PC-3 (cell line): ENCODE results near the gene TSEN54. TPM values are rescaled to one million over a fixed set of nuclear protein-coding genes. Genes with fewer than 3 reads are reported as not detected.

ENCODE experiments used
- ATAC-seq: fragments of 200-7000 bp; cut with Tn5 transposase; 2 replicates; pipeline ENCODE4 v1.9.1; 2020; ENCODE audit warnings: mild to moderate bottlenecking, moderate library complexity
- BruUV-seq: library from RNA; stranded (reverse); fragments of 400-500 nt; replicated peaks from 2 replicates; lab custom pipeline; 2021; lab: Mats Ljungman, UMichigan
- CTCF ChIA-PET: fragments of 300-600 bp; sonication (Branson Sonifier 250); formaldehyde crosslinking; loops from one replicate; lab custom pipeline; 2022; ENCODE audit warnings: antibody characterized with exemption; lab: Charles Lee
- POLR2A ChIA-PET: fragments of 300-600 bp; sonication (Branson Sonifier 250); formaldehyde crosslinking; loops from one replicate; lab custom pipeline; 2022; ENCODE audit warnings: antibody characterized with exemption; ENCODE audit not compliant: unreplicated experiment; lab: Charles Lee
- DNase-seq: peaks from one replicate; pipeline ENCODE4 v3.0.0-alpha.2; 2015
- H2AFZ ChIP-seq: fragments of 300-600 bp; sonication (generic); 2 replicates; pipeline ENCODE4 v1.6.0; 2016; ENCODE audit warnings: antibody characterized with exemption, low read length
- H3F3A ChIP-seq: fragments of 300-600 bp; sonication (generic); one replicate; pipeline ENCODE4 v1.6.0; 2017; ENCODE audit warnings: antibody characterized with exemption, low read length, control low read depth, mild to moderate bottlenecking; ENCODE audit not compliant: unreplicated experiment
- H3K27ac ChIP-seq: fragments of 300-600 bp; sonication (generic); 2 replicates; pipeline ENCODE4 v1.5.1; 2016; ENCODE audit warnings: mild to moderate bottlenecking, low read length
- H3K27me3 ChIP-seq: fragments of 300-600 bp; sonication (generic); 2 replicates; pipeline ENCODE4 v1.6.1; 2016; ENCODE audit warnings: low read length, mixed read lengths
- H3K36me3 ChIP-seq: fragments of 300-600 bp; sonication (generic); 2 replicates; pipeline ENCODE4 v1.6.1; 2016; ENCODE audit warnings: low read depth, mixed run types, low read length, mixed read lengths
- H3K4me1 ChIP-seq: fragments of 300-600 bp; sonication (generic); 2 replicates; pipeline ENCODE4 v1.5.1; 2016; ENCODE audit warnings: low read length; ENCODE audit not compliant: insufficient read depth
- H3K4me2 ChIP-seq: fragments of 300-600 bp; sonication (generic); 2 replicates; pipeline ENCODE4 v1.6.0; 2016; ENCODE audit warnings: low read length
- H3K4me3 ChIP-seq: fragments of 300-600 bp; sonication (generic); 2 replicates; pipeline ENCODE4 v1.5.1; 2016; ENCODE audit warnings: mild to moderate bottlenecking, low read length, mixed read lengths
- H3K79me2 ChIP-seq: fragments of 300-600 bp; sonication (generic); 2 replicates; pipeline ENCODE4 v1.6.1; 2017; ENCODE audit warnings: low read length, mixed read lengths
- H3K9ac ChIP-seq: fragments of 300-600 bp; sonication (generic); 2 replicates; pipeline ENCODE4 v1.6.0; 2016; ENCODE audit warnings: mild to moderate bottlenecking, low read length
- H3K9me2 ChIP-seq: fragments of 300-600 bp; sonication (generic); replicated peaks from 2 replicates; pipeline ENCODE4 v1.6.1; 2016; ENCODE audit warnings: mixed run types, low read length, mixed read lengths
- H3K9me3 ChIP-seq: fragments of 300-600 bp; sonication (generic); 2 replicates; pipeline ENCODE4 v1.6.1; 2016; ENCODE audit warnings: low read length, mixed read lengths
- H4K20me1 ChIP-seq: fragments of 300-600 bp; sonication (generic); 2 replicates; pipeline ENCODE4 v1.6.1; 2016; ENCODE audit warnings: low read length, mixed read lengths
- EZH2 ChIP-seq: fragments of 300-600 bp; sonication (generic); IDR thresholded peaks from one replicate; pipeline ENCODE4 v1.6.1; 2017; ENCODE audit warnings: antibody characterized with exemption, mild to moderate bottlenecking, low read length; ENCODE audit not compliant: unreplicated experiment
- EZH2phosphoT487 ChIP-seq: fragments of 300-600 bp; sonication (generic); IDR thresholded peaks from 2 replicates; pipeline ENCODE4 v1.6.1; 2018; ENCODE audit warnings: mild to moderate bottlenecking, antibody characterized with exemption, low read length, borderline replicate concordance
- intact Hi-C: fragments of 100-400 bp; cut with micrococcal nuclease; formaldehyde crosslinking; loops from 2 replicates; pipeline ENCODE4 v1.9.0; 2023
- total RNA-seq: library from RNA; depleted of rRNA; stranded (reverse); fragments of >200 nt; gene quantifications from 2 replicates; pipeline ENCODE4 v1.2.3, GENCODE V29; 2014
- TF ChIP-seq, protein P1 (sequence below): fragments of 300-600 bp; sonication (generic); conservative IDR thresholded peaks from 2 replicates; pipeline ENCODE4 v1.5.1; 2017; ENCODE audit warnings: antibody characterized with exemption, low read depth, mild to moderate bottlenecking, low read length

Gene TSEN54
- total RNA-seq, 1 experiment from 2014 or later = 61.6 TPM

DNA sequence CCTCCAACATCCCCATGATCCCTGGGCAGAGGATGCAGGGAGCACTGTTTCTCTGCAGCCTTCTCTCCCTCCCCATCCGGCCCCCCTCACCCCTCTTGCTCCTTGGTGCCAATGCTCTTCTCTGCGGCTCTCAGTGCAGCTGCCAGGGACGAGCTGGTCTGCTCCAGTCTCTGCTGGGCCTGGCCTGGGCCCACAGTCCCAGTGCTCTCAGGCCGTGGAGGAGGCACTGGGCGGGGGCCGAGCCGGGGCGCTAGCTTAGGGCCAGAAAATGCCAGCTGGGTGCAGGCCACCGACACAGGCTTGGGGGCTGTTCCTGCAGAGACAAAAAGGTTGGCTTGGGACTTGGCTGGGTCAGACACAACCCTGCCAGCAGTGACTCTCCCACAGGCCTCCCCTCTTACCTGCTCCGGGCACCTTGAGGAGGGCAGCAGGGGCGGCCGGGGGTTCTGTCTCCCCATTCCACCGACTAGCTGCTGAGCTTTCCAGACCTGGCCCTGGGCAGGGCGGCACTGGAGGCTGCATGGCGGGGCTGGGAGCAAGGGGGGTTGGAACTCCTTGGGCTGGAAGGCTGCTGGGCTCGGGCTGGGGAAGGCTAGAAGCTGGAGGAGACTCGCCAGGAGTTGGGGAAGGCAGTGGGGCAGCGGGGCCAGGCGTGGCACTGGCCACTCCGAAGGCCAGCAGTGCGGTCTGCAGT lies 14.8 kb upstream of the TSEN54 start:
- H3K4me1 ChIP-seq = no peaks in the 10 kb centered on the region
- no peaks in the 10 kb centered on the region for H3K79me2 ChIP-seq
- TF ChIP-seq, protein P1, sequence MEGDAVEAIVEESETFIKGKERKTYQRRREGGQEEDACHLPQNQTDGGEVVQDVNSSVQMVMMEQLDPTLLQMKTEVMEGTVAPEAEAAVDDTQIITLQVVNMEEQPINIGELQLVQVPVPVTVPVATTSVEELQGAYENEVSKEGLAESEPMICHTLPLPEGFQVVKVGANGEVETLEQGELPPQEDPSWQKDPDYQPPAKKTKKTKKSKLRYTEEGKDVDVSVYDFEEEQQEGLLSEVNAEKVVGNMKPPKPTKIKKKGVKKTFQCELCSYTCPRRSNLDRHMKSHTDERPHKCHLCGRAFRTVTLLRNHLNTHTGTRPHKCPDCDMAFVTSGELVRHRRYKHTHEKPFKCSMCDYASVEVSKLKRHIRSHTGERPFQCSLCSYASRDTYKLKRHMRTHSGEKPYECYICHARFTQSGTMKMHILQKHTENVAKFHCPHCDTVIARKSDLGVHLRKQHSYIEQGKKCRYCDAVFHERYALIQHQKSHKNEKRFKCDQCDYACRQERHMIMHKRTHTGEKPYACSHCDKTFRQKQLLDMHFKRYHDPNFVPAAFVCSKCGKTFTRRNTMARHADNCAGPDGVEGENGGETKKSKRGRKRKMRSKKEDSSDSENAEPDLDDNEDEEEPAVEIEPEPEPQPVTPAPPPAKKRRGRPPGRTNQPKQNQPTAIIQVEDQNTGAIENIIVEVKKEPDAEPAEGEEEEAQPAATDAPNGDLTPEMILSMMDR = no peak
- TF ChIP-seq EZH2phosphoT487 (no peak), EZH2 (no peak)
- peaks cover 25% of the 10 kb centered on the region; the same call in 1 of the 2 replicates for H3K36me3 ChIP-seq
- no peaks in the 10 kb centered on the region for H3K9me3 ChIP-seq
- H3K27me3 ChIP-seq = no peaks in the 10 kb centered on the region
- no peak overlapping the region for H3K9ac ChIP-seq
- CTCF ChIA-PET = interaction anchor here (0.5 kb wide), 1 partner anchor 188 kb away, joined by 3 read pairs; no protein-coding TSS in a partner anchor
- POLR2A ChIA-PET = no interaction called here
- BruUV-seq = no TSS peak
- ATAC-seq (no peak), DNase-seq (no peak)
- intact Hi-C loops = no loop called here
- H3K9me2 ChIP-seq = no peaks in the 10 kb centered on the region
- no peaks in the 10 kb centered on the region for H3F3A ChIP-seq
- no peak overlapping the region for H3K4me3 ChIP-seq
- no peaks in the 10 kb centered on the region for H4K20me1 ChIP-seq
- H3K27ac ChIP-seq = no peak overlapping the region
- H3K4me2 ChIP-seq = no peak overlapping the region
- no peak overlapping the region for H2AFZ ChIP-seq

DNA sequence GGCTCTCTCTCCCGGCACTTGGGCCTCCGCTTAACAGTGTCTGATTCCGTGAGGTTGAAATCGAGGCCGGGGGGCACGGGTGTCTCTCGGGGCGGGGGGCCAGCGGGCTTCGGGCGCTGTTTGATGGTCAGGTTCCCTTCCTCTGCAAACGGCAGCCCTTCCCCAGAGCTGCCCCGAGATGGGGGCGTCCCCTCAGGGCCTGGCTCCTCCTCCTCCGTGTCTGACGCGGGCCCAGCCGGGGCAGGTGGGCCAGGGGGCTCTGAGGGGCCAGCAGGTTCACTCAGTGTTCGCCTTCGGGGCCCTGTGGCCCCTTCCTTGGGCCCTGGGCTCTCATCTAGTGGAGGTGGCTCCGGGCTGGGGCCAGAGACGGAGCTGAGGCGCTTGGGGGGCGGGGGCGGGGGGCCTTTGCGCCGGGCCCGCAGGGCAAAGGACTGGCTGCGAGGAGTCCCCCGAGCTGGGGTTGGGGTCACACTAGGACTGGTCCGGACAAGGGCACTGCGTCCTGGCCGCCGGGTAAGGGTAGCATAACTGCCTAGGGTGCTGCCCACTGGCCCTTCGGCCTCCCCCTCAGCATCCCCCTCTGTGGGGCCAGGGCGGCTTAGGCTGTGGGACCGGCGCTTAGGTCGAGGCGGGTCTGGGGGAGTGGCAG lies 14.1 kb upstream of the TSEN54 start:
- Histone ChIP-seq H3K9me3 (no peaks in the 10 kb centered on the region), H3K9me2 (no peaks in the 10 kb centered on the region), H3K27me3 (no peaks in the 10 kb centered on the region), H3K4me1 (no peaks in the 10 kb centered on the region), H3K36me3 (peaks cover 26% of the 10 kb centered on the region; the same call in 1 of the 2 replicates), H3K4me3 (no peak overlapping the region), H3F3A (no peaks in the 10 kb centered on the region), H3K4me2 (no peak overlapping the region), H4K20me1 (no peaks in the 10 kb centered on the region), H2AFZ (no peak overlapping the region), H3K9ac (no peak overlapping the region), H3K79me2 (no peaks in the 10 kb centered on the region), H3K27ac (no peak overlapping the region)
- ChIA-PET POLR2A (no interaction called here), CTCF (interaction anchor here (0.5 kb wide), 1 partner anchor 188 kb away, joined by 3 read pairs; no protein-coding TSS in a partner anchor)
- TF ChIP-seq EZH2 = no peak
- DNase-seq (no peak), ATAC-seq (no peak)
- intact Hi-C loops = no loop called here
- BruUV-seq = no TSS peak

DNA sequence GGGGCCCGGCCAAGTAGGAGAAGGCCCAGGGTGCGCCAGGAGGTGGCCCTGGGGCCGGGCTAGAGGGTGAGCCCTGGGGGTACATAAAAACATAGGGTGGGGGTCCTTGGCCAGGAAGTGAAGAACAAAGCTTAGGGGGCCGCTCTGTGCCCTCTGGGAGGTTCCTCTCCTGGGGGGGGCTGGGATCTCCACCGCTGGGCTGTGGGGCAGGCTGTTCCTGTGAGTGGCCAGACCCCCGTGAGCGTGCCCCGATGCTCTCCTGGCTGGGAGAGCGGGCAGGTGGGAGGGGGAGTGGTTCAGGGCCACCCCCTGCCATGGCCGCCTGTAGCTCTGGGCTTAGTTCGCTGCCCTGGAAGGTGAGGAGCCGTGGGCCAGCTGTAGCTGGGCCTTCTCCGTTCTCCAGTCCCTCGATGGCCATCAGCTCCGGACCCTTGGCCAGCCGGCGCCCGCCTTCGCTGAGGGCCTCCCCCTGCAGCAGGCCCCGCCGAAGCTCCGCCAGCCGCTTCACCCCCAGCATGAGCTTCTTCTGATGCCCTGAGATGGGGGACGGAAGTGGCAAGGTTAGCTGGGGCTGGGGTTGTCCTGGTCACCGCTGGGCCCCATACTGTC lies 13.5 kb upstream of the TSEN54 start:
- Histone ChIP-seq H3K4me2 (no peak overlapping the region), H3K27ac (no peak overlapping the region), H3K9me2 (no peaks in the 10 kb centered on the region), H3K4me1 (no peaks in the 10 kb centered on the region), H3K9me3 (no peaks in the 10 kb centered on the region), H3K27me3 (no peaks in the 10 kb centered on the region), H4K20me1 (no peaks in the 10 kb centered on the region; the same call in 1 of the 2 replicates), H3K4me3 (no peak overlapping the region), H3K9ac (no peak overlapping the region), H3K36me3 (peaks cover 26% of the 10 kb centered on the region; the same call in 1 of the 2 replicates), H2AFZ (no peak overlapping the region), H3K79me2 (no peaks in the 10 kb centered on the region), H3F3A (no peaks in the 10 kb centered on the region)
- no peak for TF ChIP-seq EZH2phosphoT487
- no peak for TF ChIP-seq EZH2
- TF ChIP-seq, protein P1 = no peak
- CTCF ChIA-PET = no interaction called here
- DNase-seq (no peak), ATAC-seq (no peak)
- POLR2A ChIA-PET = no interaction called here
- BruUV-seq = TSS peak; percentile 4
- intact Hi-C loops = no loop called here
